Thyroid gland (tissue), 4 donors: ENCODE data around the gene ADAMTS6. TPM values are rescaled to one million over a fixed set of nuclear protein-coding genes. Genes with fewer than 3 reads are reported as not detected.
A peak's percentile ranks its signal among the peaks of the same experiment; 100 is the strongest.

Experiments
- DNase-seq, 2 donors: peaks; one replicate each; pipeline ENCODE4 v3.0.0-alpha.2; 2019
- H3K27ac ChIP-seq, 3 donors: fragments of 200-600 bp; sonication (generic); 1 replicate in 2 of 3; 2 replicates in 1 of 3; pipeline ENCODE4 v1.5.1; 2016 to 2019; ENCODE audit warnings: mild to moderate bottlenecking in 1 of 3, moderate library complexity in 1 of 3
- H3K27me3 ChIP-seq: fragments of 200-600 bp; sonication (generic); one replicate; pipeline ENCODE4 v1.5.1; 2019
- H3K36me3 ChIP-seq, 2 donors: fragments of 200-600 bp; sonication (generic); one replicate each; pipeline ENCODE4 v1.5.1; 2016 to 2019
- H3K4me1 ChIP-seq, 2 donors: fragments of 200-600 bp; sonication (generic); one replicate each; pipeline ENCODE4 v1.5.1; 2017 to 2019
- H3K4me3 ChIP-seq, 3 donors: fragments of 200-600 bp; sonication (generic); replicated peaks in 1 of 3; 1 replicate in 2 of 3; 2 replicates in 1 of 3; pipeline ENCODE4 v1.5.1; 2016; ENCODE audit warnings: mild to moderate bottlenecking in 1 of 3
- H3K9me3 ChIP-seq: fragments of 200-600 bp; sonication (generic); one replicate; pipeline ENCODE4 v1.5.1; 2017
- POLR2A ChIP-seq, 2 donors: fragments of 450-650 bp; IDR thresholded peaks; one replicate each; pipeline ENCODE4 v1.6.1; 2017; ENCODE audit warnings: antibody characterized with exemption in 2 of 2, mild to moderate bottlenecking in 2 of 2, moderate library complexity in 1 of 2
- WGBS, 2 donors: methylation state at CpG; one replicate each; pipeline ENCODE4 v1.1.5; 2017; 5-methylcytosine and 5-hydroxymethylcytosine counted together
- intact Hi-C: fragments of 100-400 bp; cut with DNase I; formaldehyde crosslinking; loops from one replicate; pipeline ENCODE4 v1.15.1; 2023
- total RNA-seq, 4 donors: library from RNA; depleted of rRNA; stranded (reverse); fragments of >200 nt; gene quantifications; one replicate each; pipeline ENCODE4 v1.2.3, GENCODE V29; 2016
- TF ChIP-seq, protein P1 (sequence below), 6 experiments: fragments of 200-600 bp in 3 of 6; fragments of 450-650 bp in 3 of 6; sonication (generic) in 3 of 6; IDR thresholded peaks; one replicate each; pipeline ENCODE4 v1.5.1; 2016 to 2019; ENCODE audit warnings: antibody characterized with exemption in 6 of 6, mild to moderate bottlenecking in 2 of 6, inconsistent platforms in 1 of 6, moderate library complexity in 1 of 6

The ADAMTS6 gene
- total RNA-seq, 4 donors from 2014 or later, result 1.0 to 3.4 (median 3.3) TPM

DNA sequence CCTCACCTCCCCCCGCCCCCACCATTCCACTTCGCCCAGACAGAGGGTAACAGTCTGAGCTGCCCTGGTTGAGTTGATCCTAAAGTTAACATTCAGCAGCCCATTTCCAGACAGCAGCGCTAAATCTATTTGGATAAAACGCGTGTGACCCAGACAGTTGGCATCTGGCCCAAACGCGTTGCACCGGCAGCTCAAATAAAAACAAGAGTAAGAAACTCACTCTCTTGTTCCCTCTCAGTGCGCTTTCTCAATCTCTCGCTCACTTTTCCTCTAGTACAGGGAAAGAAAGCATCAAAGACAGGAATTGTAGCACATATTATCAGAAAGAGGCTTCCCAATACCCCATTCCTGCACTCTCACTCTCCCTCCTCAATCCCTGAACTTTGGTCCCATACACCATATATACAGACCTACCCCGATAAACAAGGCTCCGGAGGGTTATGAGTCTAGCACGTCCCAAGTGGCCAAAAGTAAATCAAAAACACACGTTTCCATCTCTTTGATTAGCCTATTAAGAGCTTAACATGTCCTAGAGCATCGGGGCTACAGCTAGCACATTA is 1.3 kb downstream of the ADAMTS6 start:
- H3K4me1 ChIP-seq, result peaks cover 12 to 16% of the 10 kb centered on the region in 2 donors
- WGBS, 2 donors, result 1% methylated on average over 15 of the region's 15 CpGs
- H3K36me3 ChIP-seq, result no peaks in the 10 kb centered on the region
- no peaks in the 10 kb centered on the region for H3K9me3 ChIP-seq
- intact Hi-C loops, result loop anchor here (5.0 to 10.0 kb wide), 3 partner anchors 378 to 676 kb away; no protein-coding TSS in a partner anchor
- peak overlapping the region in 2 of 3 donors; percentile 73 to 91 for H3K27ac ChIP-seq
- no peak for TF ChIP-seq POLR2A (IDR thresholded peaks at IDR 0.05)
- peak overlapping the region in 2 of 3 donors; percentile 9 to 15 for H3K4me3 ChIP-seq
- no peaks in the 10 kb centered on the region for H3K27me3 ChIP-seq
- peak; percentile 91 to 93 for DNase-seq

DNA sequence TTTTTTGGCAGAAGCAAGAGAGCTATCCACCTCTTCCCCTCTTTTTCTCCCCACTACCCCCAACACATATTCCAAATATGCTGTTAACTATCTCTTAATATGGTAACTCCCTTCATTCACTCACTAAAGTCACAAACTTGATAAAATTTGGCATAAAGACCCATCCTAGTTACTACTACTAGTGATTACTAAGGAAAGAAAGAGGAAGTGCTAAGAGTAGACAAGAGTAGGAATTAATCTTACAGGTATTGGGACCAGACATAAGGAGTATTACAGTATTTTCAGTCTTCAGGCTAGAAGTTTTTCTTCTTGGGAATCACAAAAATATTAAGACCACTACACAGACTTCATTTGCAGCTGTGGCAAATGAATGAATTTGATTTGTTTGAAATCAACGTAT is 2.2 kb downstream of the ADAMTS6 start:
- TF ChIP-seq, protein P1, sequence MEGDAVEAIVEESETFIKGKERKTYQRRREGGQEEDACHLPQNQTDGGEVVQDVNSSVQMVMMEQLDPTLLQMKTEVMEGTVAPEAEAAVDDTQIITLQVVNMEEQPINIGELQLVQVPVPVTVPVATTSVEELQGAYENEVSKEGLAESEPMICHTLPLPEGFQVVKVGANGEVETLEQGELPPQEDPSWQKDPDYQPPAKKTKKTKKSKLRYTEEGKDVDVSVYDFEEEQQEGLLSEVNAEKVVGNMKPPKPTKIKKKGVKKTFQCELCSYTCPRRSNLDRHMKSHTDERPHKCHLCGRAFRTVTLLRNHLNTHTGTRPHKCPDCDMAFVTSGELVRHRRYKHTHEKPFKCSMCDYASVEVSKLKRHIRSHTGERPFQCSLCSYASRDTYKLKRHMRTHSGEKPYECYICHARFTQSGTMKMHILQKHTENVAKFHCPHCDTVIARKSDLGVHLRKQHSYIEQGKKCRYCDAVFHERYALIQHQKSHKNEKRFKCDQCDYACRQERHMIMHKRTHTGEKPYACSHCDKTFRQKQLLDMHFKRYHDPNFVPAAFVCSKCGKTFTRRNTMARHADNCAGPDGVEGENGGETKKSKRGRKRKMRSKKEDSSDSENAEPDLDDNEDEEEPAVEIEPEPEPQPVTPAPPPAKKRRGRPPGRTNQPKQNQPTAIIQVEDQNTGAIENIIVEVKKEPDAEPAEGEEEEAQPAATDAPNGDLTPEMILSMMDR (IDR thresholded peaks at IDR 0.05), result no peak
- no peak for TF ChIP-seq POLR2A (IDR thresholded peaks at IDR 0.05)
- no peak overlapping the region for H3K27ac ChIP-seq
- no peak for DNase-seq
- no peaks in the 10 kb centered on the region for H3K27me3 ChIP-seq
- H3K9me3 ChIP-seq, result no peaks in the 10 kb centered on the region
- intact Hi-C loops, result no loop called here
- peaks cover 12 to 16% of the 10 kb centered on the region in 2 donors for H3K4me1 ChIP-seq
- H3K36me3 ChIP-seq, result no peaks in the 10 kb centered on the region
- H3K4me3 ChIP-seq, result no peak overlapping the region
- 39 to 47% methylated on average over 1 of the region's 1 CpG for WGBS, 2 donors

DNA sequence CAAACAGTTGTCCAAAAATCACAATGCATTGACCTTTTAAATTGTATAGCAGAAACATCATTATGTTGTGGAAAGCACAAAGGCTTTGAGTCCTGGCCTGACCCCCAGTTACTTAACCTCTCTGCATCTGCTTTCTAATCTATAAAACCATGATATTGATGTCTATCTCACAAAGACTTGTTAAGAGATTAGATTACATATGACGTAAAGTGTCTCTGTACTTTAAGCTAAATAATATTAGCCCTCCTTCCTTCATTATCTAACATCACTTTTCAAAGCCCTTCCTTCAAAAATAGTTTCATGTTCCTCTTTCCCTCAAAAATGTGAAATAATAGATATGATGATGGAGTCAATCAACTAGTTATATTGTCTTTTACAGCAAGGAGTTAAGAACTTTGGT is 3.4 kb downstream of the ADAMTS6 start:
- intact Hi-C loops, result no loop called here
- no peak for TF ChIP-seq POLR2A (IDR thresholded peaks at IDR 0.05)
- TF ChIP-seq, protein P1 (IDR thresholded peaks at IDR 0.05), result no peak
- no peaks in the 10 kb centered on the region for H3K36me3 ChIP-seq
- DNase-seq, result no peak
- H3K9me3 ChIP-seq, result no peaks in the 10 kb centered on the region
- no peaks in the 10 kb centered on the region for H3K27me3 ChIP-seq
- 93 to 95% methylated on average over 1 of the region's 1 CpG for WGBS, 2 donors
- peaks cover 9 to 13% of the 10 kb centered on the region in 2 donors for H3K4me1 ChIP-seq
- no peak overlapping the region for H3K27ac ChIP-seq
- H3K4me3 ChIP-seq, result no peak overlapping the region

DNA sequence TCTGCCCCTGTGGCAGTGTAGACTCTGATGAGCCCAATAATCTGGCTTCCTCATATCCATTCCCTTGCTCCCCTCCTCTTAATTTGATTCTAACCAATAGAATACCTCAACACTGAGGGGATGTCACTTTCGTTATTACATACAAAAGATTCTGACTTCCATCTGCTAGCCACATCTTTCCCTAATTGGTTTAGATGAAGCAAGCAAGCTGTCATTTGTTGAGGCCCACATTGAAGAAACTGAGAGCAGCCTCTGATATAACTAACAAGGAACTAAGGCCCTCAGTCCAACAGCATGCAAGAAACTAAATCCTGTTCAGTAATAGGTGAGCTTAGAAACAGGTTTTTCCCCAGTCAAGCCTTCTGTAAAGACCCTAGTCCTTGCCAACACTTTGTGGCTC is 5.8 kb downstream of the ADAMTS6 start:
- no peak for TF ChIP-seq POLR2A (IDR thresholded peaks at IDR 0.05)
- TF ChIP-seq, protein P1 (IDR thresholded peaks at IDR 0.05), result no peak
- Histone ChIP-seq H3K27me3 (no peaks in the 10 kb centered on the region), H3K9me3 (no peaks in the 10 kb centered on the region), H3K27ac (no peak overlapping the region), H3K4me1 (peaks cover 4 to 5% of the 10 kb centered on the region in 2 donors), H3K4me3 (no peak overlapping the region), H3K36me3 (no peaks in the 10 kb centered on the region)
- intact Hi-C loops, result no loop called here
- 88 to 90% methylated on average over 1 of the region's 1 CpG for WGBS, 2 donors
- DNase-seq, result no peak

DNA sequence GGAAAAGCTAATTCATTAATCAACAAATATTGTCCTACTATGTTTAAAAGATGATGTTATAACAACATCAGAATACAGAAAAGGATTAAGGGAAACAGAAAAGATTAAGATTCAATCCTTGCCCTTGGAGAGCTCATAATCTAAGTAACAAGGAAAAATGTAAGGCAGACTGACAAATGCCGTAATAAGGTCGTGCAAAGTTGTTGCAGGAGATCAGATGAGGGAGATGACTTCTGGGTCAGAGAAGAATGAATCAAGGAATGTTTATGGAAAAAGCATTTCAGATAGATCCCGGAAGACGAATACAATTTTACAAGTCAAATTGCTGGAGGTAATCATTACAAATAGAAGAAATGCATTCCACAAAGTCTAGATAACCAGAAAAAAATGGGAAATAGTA is 6.4 kb downstream of the ADAMTS6 start:
- DNase-seq, result no peak
- WGBS, 2 donors, result 91 to 92% methylated on average over 4 of the region's 4 CpGs
- no peak overlapping the region for H3K27ac ChIP-seq
- H3K9me3 ChIP-seq, result no peaks in the 10 kb centered on the region
- no peaks in the 10 kb centered on the region for H3K4me1 ChIP-seq
- intact Hi-C loops, result no loop called here
- TF ChIP-seq, protein P1 (IDR thresholded peaks at IDR 0.05), result no peak
- TF ChIP-seq POLR2A (IDR thresholded peaks at IDR 0.05), result no peak
- no peaks in the 10 kb centered on the region for H3K27me3 ChIP-seq
- no peak overlapping the region for H3K4me3 ChIP-seq
- H3K36me3 ChIP-seq, result no peaks in the 10 kb centered on the region
